Activated CD4-positive, alpha-beta T cell treated with anti-CD3 and anti-CD28 coated beads for 48 hours (primary cell): Measurements from ENCODE around the gene PDLIM3.
"Not testable (repeated sequence)": the region's sequence is repeated elsewhere in the genome, so short reads cannot be mapped to it uniquely, and the experiment has no call there.

ENCODE experiments used
- DNase-seq: peaks from one replicate; pipeline ENCODE4 v3.0.0-alpha.2; 2020

The PDLIM3 gene

DNA sequence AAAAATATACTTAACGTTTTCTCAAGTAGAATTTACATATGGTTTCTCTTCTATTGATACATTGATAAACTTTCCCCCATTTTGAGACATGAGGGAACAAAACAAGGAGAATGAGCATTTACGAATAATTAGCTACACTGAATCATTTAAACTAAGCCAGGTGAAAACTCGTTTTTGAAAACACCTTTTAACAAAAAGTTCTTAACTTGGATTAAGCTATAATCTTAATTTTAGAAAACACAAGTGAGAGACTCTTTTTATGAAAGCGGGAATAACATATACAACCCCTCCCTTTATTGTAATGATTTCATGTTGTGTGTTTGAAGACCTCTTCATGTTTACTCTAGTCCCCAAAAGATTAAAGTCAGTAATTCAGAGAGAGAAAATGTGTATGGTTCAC is 20.1 kb downstream of the PDLIM3 start:
- no peak for DNase-seq

DNA sequence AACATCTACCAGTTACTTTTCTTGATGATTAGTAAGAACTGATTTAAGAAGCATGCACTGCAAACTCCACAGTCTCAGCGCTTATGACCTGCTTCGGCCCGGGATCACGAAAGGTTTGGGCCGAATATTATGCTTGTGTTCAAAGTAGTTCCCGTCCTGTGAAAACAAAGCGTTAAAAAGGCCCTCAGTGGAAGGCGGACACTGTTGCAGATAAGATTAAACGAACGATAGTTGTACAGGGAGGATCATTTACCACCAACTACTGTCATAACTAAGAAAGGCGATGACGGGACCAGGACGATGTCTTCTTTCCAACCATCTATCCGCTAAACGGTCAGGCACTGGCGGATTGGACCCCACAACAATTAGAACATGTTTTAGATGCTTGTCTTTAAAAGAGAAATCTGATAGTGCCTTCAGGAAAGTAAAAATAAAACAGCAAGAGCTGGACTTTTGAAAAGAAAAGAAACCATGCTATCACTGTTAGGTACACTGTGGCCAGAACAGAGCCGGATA is 21.1 kb downstream of the PDLIM3 start:
- DNase-seq = no peak

DNA sequence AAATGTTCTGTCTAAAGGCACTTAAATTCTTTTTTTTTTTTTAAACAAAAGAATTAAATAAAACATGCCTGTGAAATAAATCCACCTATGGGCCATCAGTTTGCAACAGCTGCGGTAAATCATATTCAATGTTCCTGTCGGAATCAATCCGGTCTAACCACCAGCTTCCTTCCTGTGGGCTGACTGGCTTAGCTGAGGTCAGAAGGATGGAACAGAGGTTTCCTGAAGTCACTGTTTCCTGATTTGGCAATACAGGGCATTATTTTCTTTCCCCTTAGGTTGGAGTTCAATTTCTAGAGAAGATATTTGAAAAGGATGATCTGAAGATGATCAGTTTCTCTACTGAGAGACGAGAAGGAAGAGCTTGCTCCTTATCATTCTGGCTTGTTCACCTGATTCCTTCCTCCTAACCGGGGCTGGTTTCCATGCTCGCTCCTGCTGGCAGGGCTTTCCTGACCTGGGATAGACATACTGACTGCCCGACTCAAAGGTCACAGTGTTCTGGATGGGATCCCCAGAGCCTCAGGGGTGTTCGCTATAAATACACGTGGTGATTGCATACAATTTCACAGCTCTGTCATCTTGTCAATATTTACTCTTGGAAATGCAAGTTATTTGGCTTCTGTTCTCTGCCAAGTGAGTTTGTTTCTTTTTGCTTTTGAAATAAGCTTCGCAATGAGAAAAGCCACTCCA is 21.7 kb downstream of the PDLIM3 start:
- DNase-seq = no peak

DNA sequence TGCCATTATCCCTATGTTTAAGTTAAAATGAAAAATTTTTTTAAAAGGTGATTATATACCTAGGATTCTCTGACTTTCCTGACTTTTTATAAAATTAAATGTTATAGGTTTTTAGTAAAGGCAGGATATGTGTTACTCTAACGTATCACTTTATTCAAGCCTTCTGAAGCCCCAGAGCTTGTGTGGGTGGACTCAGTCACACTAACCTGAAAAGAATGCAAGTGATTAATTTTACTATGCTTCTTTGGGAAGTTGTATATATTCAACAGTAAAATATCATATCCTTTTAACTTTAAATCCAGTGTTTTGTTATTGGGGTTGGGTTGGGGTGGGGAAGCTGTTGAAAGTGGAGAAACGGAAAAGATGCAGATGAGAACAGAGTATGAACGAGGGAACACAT is 22.8 kb downstream of the PDLIM3 start:
- no peak for DNase-seq

DNA sequence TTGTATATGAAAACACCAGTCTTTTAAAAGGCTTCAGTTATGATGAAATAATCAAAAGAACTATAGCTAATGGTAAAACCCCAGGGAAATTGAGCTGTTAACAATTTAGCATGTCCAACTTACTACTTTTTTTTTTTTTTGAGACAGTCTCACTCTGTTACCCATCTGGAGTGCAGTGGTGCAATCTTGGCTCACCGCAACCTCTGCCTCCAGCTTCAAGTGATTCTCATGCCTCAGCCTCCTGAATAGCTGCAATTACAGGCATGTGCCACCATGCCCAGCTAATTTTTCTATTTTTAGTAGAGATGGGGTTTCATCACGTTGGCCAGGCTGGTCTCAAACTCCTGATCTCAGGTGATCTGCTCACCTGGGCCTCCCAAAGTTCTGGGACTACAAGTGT is 24.1 kb downstream of the PDLIM3 start:
- DNase-seq = not testable (repeated sequence)

DNA sequence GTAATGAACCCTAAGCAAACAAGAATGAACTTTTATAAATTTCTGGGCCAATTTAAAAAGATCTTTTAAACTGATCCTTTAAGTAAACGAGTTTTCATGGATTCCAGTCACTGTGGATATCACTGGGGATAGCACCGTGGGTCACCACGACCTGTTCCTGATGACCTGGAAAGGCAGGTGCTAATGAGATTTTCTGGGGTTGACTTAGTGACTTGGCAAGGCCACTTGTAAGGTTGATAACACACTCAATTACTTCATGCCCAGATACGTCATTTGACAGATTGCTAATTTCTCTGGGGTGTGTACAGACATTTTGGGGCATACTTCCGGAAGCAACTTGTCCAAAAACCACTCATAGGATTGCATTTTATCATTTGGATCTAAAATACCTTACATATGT is 24.5 kb downstream of the PDLIM3 start:
- no peak for DNase-seq

DNA sequence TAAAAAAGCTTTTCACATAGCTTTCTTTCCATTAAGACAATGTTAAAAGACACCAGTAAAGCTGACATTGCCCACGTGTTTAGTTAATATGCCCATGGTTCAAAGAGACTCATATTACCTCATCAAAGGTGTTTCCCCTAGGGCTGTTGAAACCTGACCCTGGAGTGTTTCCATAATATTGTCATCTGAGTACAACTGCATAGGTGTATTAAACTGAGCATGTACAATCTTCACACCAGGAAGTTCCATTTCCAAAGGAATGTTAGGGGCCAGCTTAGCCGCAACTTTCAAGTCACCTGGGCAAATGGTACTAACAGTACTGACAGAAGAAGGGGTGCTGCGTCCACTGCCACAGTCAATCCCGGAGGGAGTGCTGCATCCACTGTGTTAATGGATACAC is 27.1 kb downstream of the PDLIM3 start:
- DNase-seq = no peak

DNA sequence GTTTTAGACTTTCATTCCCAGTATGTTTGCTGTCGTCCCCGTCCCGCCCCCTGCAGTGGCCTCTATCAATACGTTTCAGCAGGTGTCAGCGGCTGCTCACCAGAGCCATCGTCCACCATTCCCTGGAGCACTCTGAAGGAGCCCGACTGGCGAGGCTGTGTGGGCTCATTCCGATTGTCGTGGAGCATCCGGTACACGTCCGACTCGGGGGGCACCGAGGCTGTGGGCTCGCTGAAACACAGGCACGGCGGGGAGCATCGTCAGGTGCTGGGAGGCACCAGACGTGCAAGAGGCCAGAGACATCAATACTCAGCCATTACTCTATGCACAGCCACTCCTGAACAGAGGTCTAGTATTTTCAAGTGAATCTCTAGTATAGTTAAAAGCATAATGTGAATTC is 28.9 kb downstream of the PDLIM3 start:
- no peak for DNase-seq

DNA sequence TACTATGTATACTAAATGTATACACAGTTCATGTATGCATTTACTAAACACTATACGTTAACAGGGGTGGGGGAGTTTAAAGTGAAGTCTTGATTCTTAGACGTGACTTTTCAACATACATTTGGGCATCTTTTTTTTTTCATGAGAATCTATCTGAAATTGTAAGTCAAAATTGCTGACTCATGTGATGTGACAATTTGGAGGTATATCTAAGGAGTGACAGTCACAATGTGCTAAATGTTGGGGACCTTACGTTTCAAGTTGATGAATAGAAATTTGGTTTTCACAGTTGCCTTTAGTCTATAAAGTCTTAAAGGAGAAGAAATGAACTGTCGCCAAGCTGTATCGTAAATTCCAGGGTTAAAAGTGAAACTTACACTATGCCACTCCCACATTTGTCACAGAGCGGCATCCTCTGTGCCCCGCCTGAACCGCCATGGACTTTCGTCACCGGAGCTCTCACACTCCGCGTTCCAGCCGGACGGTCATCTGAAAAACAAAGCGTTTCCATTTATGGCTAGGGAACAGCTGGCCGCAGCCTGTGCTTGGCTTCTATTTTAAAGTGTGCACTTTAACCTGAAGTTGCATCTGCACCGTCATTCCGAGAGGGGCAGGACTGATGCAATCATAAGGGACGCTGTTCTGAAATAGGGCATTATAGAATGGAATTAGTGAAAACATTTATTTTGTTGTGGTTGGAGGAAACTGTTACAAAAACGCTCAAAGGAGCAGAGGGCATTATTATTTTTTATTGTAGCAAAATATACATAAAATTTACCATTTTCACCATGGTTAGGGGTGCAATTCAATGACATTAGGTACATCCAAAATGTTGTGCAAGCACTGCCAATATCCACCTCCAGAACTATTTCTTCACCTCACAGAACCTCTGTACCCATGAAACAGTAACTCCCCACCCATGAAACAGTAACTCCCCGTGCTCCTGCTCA is 30.9 kb downstream of the PDLIM3 start:
- DNase-seq = no peak

DNA sequence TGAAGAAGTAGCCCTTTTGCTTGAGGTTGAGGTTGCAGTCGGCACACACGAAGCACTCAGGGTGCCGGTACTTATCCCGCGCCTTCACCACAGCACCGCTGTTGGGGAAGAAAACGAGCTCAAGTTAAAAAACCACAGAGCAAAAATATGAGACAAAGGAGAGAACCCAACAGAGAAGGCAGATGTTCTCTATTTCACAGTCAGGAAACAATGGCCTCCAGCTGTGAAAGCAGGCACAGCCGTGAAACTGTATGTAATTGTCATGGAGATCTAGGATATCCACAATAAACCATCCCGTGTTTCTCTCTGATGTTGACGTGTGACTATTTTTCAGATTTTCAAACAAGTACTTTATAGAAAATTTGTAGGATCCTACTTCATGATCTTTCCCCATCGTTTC is 32.9 kb downstream of the PDLIM3 start:
- DNase-seq = no peak

DNA sequence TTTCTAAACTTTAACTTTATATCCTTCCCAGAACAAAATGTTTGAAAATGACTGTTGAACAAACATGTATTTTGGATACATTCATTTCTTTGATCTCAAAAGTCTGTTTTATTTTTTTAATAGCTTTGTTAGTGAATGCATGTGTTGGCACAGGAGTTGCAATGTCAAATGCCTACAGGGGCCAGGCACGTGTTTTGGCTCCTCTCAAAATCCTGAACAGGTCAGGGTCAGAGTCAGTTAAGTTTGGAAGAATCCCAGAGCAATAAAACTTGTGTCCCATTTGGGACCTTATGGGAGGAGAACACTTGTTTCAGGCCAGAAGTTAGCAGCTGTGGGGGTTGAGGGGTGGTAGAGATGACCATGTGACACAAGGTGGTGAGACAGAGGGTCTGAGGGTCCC is 34.7 kb downstream of the PDLIM3 start:
- DNase-seq = no peak

DNA sequence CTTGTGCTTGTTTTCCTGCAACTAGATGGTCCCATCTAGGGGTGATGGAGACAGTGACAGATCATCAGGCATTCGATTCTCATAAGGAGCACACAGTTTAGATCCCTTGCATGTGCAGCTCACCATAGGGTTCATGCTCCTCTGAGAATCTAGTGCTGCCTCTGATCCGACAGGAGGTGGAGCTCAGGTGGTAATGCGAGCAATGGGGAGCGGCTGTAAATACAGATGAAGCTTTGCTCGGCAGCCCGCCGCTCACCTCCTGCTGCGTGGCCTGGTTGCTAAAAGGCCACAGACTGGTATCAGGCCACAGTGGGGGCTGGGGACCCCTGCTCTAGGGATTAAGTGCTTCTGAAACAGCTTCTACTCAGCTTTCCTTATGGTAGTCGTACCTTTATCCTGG is 35.3 kb downstream of the PDLIM3 start:
- DNase-seq = no peak

DNA sequence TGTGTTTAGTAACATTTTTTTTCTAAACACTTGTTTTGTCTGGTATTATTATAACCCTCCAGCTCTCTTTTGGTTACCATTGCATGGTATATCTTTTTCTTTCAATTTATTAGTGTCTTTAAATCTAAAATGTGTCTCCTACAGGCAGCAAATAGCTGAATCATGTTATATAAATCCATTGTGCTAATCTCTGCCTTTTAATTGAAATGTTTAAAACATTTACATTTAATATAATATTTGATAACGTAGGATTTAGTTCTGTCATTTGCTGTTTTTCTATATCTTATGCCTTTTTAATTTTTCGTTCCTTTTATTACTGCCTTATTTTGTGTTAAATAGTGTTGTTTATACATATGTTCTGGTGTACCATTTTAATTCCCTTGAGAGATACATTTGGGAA is 46.7 kb downstream of the PDLIM3 start:
- no peak for DNase-seq

DNA sequence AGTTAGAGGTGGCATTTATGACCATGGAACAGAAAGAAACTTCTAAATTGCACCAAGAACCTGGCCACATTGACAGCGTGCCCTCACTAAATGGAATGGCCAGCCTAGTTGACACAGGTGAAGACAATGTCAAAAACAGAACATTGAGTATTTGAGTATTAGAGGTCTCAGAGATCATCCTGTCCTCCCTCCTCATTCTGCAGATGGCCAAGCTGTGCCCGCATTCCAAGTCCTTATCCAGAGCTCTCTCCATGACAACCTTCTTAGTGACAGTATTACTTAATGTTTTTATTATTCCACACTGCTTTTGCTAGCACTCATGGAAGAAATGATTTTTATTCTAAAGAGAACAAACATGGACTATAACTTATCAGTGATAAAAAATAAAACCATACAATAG is 53.9 kb downstream of the PDLIM3 start:
- no peak for DNase-seq

DNA sequence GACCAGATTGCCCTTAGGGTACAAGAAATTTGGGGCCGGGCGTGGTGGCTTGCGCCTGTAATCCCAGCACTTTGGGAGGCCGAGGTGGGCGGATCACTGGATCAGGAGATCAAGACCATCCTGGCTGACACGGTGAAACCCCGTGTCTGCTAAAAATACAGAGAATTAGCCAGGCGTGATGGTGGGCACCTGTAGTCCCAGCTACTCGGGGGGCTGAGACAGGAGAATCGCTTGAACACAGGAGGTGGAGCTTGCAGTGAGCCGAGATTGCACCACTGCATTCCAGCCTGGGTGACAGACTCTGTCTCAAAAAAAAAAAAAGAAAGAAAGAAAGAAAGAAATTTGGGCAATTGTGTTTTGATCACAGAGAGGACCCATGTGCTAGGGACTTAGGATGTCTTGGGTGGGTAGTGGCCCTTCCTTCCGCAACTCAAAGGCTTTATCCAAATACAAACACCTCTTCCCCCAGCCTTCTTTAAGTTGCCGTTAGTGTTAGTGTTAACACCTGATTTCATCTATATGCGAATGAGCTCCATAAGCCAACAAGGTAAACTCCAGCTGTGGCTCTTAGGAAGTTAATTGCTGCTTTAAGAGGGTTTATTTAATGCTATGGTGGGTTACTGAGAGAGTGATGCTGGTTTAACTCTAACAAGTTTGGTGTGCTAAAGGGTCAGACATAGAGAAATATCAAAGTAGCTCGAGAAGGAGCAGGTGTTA is 55.1 kb downstream of the PDLIM3 start:
- no peak for DNase-seq

DNA sequence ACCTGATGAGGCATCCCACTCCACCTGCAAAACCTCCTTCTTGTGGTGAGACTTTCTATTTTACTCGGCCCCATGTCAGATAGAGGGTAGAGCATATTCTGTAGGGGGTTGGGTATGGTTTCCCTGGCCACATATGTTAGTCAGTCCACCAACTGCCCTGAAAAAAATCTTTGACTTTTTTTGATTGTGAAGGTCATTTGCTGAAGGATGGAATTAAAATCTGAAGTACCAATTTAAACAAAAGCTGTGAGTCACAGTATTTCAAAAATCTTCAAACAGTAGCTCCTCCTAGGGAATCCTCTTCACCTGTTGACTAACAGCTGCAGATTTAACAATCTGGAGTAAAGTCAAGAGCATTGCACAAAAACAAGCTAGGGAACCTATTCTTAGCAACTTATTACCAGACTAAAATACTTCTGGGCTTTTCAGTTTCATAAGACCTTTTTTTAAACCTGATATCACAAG is 55.8 kb downstream of the PDLIM3 start:
- DNase-seq = no peak

DNA sequence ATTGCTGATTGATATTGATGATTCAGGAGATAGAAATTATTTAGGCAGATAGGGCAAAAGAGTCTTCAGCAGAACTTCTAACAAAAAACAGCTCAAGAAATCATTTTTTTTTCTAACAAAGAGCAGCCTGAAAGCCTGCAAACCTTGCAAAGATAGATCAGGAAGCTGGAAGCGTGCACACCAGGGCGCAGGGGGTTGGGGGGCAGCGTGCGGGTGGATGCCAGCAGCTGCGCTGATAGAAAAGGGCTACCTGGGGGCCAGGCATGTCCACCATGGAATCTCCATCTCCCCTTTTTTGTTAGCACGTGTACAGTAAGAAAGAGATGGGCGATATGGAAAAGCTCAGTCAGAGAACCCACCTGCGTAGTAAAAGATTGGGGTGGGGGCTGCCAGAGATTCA is 62.1 kb downstream of the PDLIM3 start:
- no peak for DNase-seq

DNA sequence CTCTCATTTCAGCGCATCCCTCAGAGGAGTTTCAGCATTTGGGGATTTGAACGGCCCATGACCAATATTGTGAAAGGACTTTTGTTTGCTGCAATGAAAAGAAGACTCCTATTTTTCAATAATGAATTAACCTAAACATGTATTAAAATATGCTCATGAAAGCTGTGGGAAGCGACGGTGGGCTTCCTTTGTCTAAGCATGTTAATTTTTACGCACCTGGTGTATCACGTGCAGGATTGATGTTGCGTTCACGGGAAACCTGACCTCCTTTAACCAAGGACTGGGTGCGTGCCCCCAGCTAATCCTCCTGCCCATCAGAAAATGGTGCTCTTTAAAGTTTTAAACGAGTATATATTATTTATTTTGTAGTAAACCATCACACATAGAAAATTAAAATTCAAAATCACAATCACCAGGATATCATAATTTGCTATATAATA is 63.2 kb downstream of the PDLIM3 start:
- DNase-seq = no peak

DNA sequence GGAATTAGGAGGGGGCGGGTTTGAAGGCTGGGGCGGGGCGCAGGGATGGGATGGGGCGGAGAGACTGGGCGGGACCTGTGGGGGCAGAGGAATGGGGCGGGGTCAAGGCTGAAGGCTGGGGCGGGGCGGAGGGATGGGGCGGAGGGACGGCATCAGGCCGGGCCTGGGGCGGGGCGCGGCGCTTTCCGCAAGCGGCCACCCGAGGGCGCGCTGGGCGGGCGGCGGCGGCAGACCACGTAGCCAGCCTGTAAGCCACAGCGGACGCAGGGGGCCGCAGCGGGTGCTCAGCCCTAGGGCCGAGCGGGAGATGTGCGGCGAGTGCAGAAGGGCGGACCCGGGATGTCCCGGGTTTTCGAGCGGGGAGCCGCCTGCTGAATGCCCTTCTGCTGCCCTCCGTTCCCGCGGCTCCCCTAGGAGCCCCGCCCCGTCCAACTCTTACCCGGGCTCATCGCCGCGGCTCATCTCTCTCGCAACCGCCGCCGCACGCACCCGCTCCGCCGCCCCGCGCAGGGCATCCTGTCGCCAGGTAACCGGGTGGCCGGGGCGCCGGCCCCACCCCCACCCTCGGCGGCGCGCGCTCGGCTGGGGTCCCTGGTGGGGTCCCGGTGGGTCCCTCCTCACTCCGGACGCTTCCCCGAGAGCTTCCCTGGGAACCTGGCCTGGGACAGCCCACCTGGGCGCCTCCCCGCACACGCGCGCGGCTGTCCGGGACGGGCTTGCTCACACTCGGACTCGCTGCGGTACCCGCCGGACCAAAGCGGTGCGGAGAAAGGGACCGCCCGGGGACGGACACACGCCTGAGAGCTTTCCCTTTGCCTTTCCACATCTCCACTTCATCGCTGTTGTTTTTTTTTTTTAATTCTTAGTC is 63.8 kb downstream of the PDLIM3 start, which contains the start of gene CCDC110:
TSS of gene CCDC110 (minus strand) at position 499 of the 868 bp plus-strand sequence. CDS start at position 449, 50 bp downstream.
- peak; percentile 93 for DNase-seq

DNA sequence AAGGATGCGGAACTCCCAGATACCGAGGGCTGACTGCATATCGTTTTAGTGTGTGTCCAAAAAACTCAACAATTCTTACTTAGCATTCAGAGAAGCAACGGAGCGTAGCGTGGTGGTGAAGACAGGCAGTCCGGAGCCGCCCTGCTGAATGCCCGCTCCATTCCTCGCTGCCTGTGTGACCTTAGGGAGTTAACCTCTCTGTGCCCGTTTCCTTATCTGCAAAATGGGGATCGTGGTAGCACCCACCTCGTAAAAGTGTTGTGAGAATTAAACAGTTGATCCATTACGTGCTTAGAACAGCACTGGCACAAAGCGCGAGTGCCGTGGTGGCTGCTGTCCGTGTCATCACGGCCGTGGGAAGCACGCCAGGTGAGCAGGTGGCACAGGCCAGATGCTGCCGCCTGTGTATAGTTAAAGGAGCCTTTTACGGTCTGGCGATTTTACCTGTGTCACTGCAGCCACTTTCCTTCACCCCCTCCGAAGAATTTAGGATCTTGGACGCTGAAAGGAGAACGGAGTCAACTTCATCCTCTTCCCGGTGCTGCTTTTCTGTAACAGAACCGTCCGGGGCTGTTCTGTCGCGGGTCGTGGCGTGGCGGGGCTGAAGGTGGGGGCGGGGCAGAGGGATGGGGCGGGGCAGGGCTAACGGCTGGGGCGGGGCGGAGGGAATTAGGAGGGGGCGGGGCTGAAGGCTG is 64.7 kb downstream of the PDLIM3 start:
- DNase-seq = peak; percentile 45

DNA sequence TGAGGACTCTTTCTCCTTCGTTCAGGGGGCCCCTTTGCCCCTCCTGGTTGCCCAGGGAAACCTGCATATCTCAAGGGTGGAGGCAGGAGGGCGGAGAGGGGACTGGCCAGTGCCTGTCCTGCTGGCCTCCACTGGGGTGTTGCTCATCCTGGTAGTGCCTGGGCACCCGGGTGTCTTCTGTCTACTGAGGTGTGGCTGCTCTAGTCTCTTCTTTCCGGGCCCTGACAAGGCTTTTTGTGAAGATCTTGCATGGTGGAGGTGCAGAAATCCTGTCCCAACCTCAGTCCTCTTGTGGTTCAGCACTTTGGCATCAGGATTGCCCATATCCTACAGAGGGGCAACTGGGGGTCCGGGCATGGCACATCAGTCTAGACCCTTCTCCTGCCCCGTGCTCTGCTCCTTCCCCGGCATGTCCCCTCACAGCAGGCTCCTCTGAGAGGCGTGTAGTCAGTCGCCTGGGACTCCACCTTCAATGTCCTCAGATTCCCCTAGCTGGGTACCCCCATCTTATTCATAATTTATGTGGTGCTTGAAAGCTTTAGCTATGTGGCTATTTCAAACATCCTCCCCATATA is 65.6 kb downstream of the PDLIM3 start:
- DNase-seq = no peak
